OCI-LY3 (cell line): ENCODE data around the gene PAX6.

ENCODE experiments used
- H2AFZ ChIP-seq: fragments of 200-600, 300-600 bp; shearing (Covaris generic); 2 replicates; pipeline ENCODE4 v1.6.0; 2014; ENCODE audit warnings: antibody characterized with exemption, low read depth, low read length
- H3K27ac ChIP-seq: fragments of 200-600, 300-600 bp; sonication (generic); 2 replicates; pipeline ENCODE4 v1.5.1; 2014; ENCODE audit warnings: mild to moderate bottlenecking, low read length, moderate library complexity, mixed read lengths
- H3K27me3 ChIP-seq: fragments of 200-600, 300-600 bp; sonication (generic); 2 replicates; pipeline ENCODE4 v1.6.1; 2014; ENCODE audit warnings: low read depth, low read length, mixed read lengths
- H3K36me3 ChIP-seq: fragments of 200-600, 300-600 bp; sonication (generic); replicated peaks from 2 replicates; pipeline ENCODE3; 2014; ENCODE audit warnings: low read depth, low read length, mixed read lengths
- H3K4me1 ChIP-seq: fragments of 300-600, 200-600 bp; sonication (generic); 2 replicates; pipeline ENCODE4 v1.6.1; 2014; ENCODE audit warnings: low read length, mixed read lengths
- H3K4me2 ChIP-seq: fragments of 200-600, 300-600 bp; sonication (generic); 2 replicates; pipeline ENCODE4 v1.6.1; 2014; ENCODE audit warnings: low read length, mixed read lengths
- H3K4me3 ChIP-seq: fragments of 300-600, 200-600 bp; sonication (generic); 2 replicates; pipeline ENCODE4 v1.5.1; 2014; ENCODE audit warnings: antibody characterized with exemption, mild to moderate bottlenecking, low read length, moderate library complexity
- H3K79me2 ChIP-seq: fragments of 300-600, 200-600 bp; shearing (Covaris generic); 2 replicates; pipeline ENCODE4 v1.6.1; 2014; ENCODE audit warnings: mild to moderate bottlenecking, low read length, mixed read lengths
- H3K9ac ChIP-seq: fragments of 300-600, 200-600 bp; shearing (Covaris generic); 2 replicates; pipeline ENCODE4 v1.6.0; 2014; ENCODE audit warnings: mild to moderate bottlenecking, low read length, moderate library complexity
- H3K9me3 ChIP-seq: fragments of 200-600, 300-600 bp; shearing (Covaris generic); 2 replicates; pipeline ENCODE4 v1.6.1; 2014; ENCODE audit warnings: low read length, mixed read lengths; ENCODE audit not compliant: insufficient read depth
- H4K20me1 ChIP-seq: fragments of 200-600, 300-600 bp; sonication (generic); 2 replicates; pipeline ENCODE4 v1.6.1; 2016; ENCODE audit warnings: low read length, mixed read lengths; ENCODE audit not compliant: insufficient read depth
- CTCF ChIP-seq: fragments of 200-600, 300-600 bp; sonication (generic); IDR thresholded peaks from 2 replicates; pipeline ENCODE4 v1.5.1; 2014; ENCODE audit warnings: antibody characterized with exemption, low read length, low read depth
- EZH2phosphoT487 ChIP-seq: fragments of 200-600 bp; shearing (Covaris generic); IDR thresholded peaks from 2 replicates; pipeline ENCODE4 v1.6.1; 2018; ENCODE audit warnings: antibody characterized with exemption, mixed run types, low read depth

The PAX6 gene

DNA sequence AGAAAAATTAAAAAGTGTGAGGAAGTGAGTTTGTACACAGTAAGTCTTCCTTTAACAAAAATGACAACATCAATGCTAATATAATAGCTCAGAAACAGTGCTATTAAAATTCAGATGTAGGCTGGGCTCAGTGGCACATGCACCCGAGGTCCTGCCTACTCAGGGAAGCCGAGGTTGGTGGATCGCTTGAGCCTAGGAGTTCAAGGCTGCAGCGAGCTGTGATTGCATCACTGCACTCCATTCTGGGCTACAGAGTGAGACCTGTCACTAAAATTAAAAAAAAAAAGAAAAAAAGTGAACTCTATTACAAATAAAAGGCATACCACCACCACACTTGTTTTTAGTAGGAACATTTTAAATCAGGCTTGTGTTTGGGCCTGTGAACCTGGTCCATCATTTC lies 39.2 kb upstream of the PAX6 start:
- Histone ChIP-seq H3K36me3 (no peaks in the 10 kb centered on the region), H3K79me2 (no peaks in the 10 kb centered on the region), H3K4me3 (no peak overlapping the region), H3K4me1 (no peaks in the 10 kb centered on the region), H3K9me3 (no peaks in the 10 kb centered on the region), H3K27me3 (no peaks in the 10 kb centered on the region), H2AFZ (no peak overlapping the region), H3K9ac (no peak overlapping the region), H3K27ac (no peak overlapping the region), H3K4me2 (no peak overlapping the region), H4K20me1 (no peaks in the 10 kb centered on the region)
- no peak for TF ChIP-seq EZH2phosphoT487
- no peak for TF ChIP-seq CTCF

DNA sequence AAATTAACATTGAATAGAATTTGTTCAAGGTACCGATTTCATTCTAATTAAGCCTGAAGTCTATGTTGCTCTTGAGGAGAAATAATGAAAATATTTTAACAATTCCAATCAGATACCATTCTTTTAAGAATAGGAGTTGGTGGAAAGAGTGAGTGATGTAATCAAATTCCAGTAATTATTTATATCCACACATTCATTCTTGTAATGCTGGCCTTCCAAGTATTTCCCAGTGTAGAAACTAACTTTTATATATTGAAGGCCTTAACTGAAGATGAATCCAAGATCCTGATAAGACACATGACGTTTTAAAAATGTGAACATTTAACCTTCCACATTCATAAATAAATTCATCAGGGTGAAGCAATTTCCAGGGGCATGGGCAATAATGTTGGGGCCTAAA lies 36.6 kb upstream of the PAX6 start:
- Histone ChIP-seq H3K4me3 (no peak overlapping the region), H3K9me3 (no peaks in the 10 kb centered on the region), H3K79me2 (no peaks in the 10 kb centered on the region), H4K20me1 (no peaks in the 10 kb centered on the region), H3K36me3 (no peaks in the 10 kb centered on the region), H3K9ac (no peak overlapping the region), H3K4me1 (no peaks in the 10 kb centered on the region), H2AFZ (no peak overlapping the region), H3K4me2 (no peak overlapping the region), H3K27me3 (no peaks in the 10 kb centered on the region), H3K27ac (no peak overlapping the region)
- TF ChIP-seq EZH2phosphoT487 (no peak), CTCF (no peak)

DNA sequence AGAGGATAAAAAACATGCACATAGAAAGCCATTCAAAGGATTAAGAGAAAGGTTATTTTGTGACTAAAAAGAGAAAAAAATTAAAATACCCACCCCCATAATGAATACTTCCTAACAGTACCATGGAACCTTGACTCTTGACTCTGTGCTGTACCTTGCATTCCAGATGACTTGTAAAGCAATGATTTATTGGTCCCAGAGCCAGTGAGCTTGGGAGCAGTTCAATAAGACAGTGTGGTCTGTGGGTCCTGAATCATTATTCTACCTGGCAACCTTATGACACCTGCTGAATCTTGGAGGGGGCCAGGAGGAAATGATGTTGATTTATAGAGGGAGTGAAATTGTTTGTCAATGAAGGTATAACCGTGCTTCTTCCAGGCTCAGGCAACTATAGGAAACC lies 34.2 kb upstream of the PAX6 start:
- Histone ChIP-seq H3K9me3 (no peaks in the 10 kb centered on the region), H2AFZ (no peak overlapping the region), H4K20me1 (no peaks in the 10 kb centered on the region), H3K27ac (no peak overlapping the region), H3K27me3 (no peaks in the 10 kb centered on the region), H3K4me2 (no peak overlapping the region), H3K9ac (no peak overlapping the region), H3K4me3 (no peak overlapping the region), H3K4me1 (no peaks in the 10 kb centered on the region), H3K36me3 (no peaks in the 10 kb centered on the region), H3K79me2 (no peaks in the 10 kb centered on the region)
- no peak for TF ChIP-seq CTCF
- no peak for TF ChIP-seq EZH2phosphoT487

DNA sequence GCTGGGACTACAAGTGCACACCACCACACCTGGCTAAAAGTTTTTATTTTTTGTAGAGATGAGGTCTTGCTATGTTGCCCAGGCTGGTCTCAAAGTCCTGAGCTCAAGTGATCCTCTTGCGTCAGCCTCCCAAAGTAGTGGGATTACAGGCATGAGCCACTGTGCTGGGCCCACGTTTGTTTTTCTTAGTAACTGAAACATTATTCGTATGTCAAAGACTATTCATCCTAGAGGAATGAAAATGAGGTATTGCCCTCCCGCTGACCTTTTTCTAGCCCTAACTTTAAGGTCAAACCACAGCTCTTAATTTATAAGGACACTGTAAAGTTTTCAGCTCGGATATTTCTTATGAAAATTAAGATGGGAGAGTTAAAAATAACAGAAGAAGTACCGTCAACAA lies 33.2 kb upstream of the PAX6 start:
- no peak overlapping the region for H3K4me2 ChIP-seq
- H3K4me1 ChIP-seq, result no peaks in the 10 kb centered on the region

More for the DNA sequence above, 33.2 kb upstream of the PAX6 start:
- H2AFZ ChIP-seq, result no peak overlapping the region
- H4K20me1 ChIP-seq, result no peaks in the 10 kb centered on the region
- peaks cover 4% of the 10 kb centered on the region; the same call in 1 of the 2 replicates for H3K27me3 ChIP-seq
- H3K9me3 ChIP-seq, result no peaks in the 10 kb centered on the region
- H3K79me2 ChIP-seq, result no peaks in the 10 kb centered on the region
- no peak overlapping the region for H3K9ac ChIP-seq
- H3K4me3 ChIP-seq, result no peak overlapping the region
- H3K36me3 ChIP-seq, result no peaks in the 10 kb centered on the region
- TF ChIP-seq CTCF (no peak), EZH2phosphoT487 (no peak)
- no peak overlapping the region for H3K27ac ChIP-seq
